Activated CD4-positive, alpha-beta memory T cell treated with anti-CD3 and anti-CD28 coated beads, Interleukin-2, amount 10 ng/mL, durations not matched to agents 7 days and 5 days (primary cell): ENCODE measurements around the gene SNX5. TPM values are rescaled to one million over a fixed set of nuclear protein-coding genes. Genes with fewer than 3 reads are reported as not detected.
A peak's percentile ranks its signal among the peaks of the same experiment; 100 is the strongest.

Experiments used
- CTCF ChIA-PET: fragments of 350-600 bp; sonication (Branson Sonifier 250); formaldehyde crosslinking; loops from one replicate; lab custom pipeline; 2021; ENCODE audit warnings: antibody characterized with exemption, inconsistent platforms; lab: Charles Lee
- POLR2A ChIA-PET: fragments of 350-600 bp; sonication (Branson Sonifier 250); formaldehyde crosslinking; loops from one replicate; lab custom pipeline; 2021; ENCODE audit warnings: antibody characterized with exemption; lab: Charles Lee
- DNase-seq: peaks from one replicate; pipeline ENCODE4 v3.0.0-alpha.2; 2020
- H3K27ac Mint-ChIP-seq: one replicate; pipeline ENCODE4 v1.8.0; 2021; ENCODE audit warnings: mild to moderate bottlenecking, mixed read lengths
- H3K27me3 Mint-ChIP-seq: one replicate; pipeline ENCODE4 v1.8.0; 2021; ENCODE audit warnings: mixed read lengths
- H3K36me3 Mint-ChIP-seq: one replicate; pipeline ENCODE4 v1.8.0; 2021; ENCODE audit warnings: low read depth, mixed read lengths
- H3K4me1 Mint-ChIP-seq: one replicate; pipeline ENCODE4 v1.8.0; 2021; ENCODE audit warnings: mixed read lengths
- H3K4me3 Mint-ChIP-seq: one replicate; pipeline ENCODE4 v1.8.0; 2021; ENCODE audit warnings: mild to moderate bottlenecking, mixed read lengths
- H3K9me3 Mint-ChIP-seq: one replicate; pipeline ENCODE4 v1.8.0; 2021; ENCODE audit warnings: mixed read lengths
- total RNA-seq, 2 experiments: library from RNA; stranded (reverse); gene quantifications; one replicate each; pipeline ENCODE4 v1.2.3, GENCODE V29; 2021

Gene SNX5
- total RNA-seq, 2 experiments from 2014 or later = 236 to 250 TPM

DNA sequence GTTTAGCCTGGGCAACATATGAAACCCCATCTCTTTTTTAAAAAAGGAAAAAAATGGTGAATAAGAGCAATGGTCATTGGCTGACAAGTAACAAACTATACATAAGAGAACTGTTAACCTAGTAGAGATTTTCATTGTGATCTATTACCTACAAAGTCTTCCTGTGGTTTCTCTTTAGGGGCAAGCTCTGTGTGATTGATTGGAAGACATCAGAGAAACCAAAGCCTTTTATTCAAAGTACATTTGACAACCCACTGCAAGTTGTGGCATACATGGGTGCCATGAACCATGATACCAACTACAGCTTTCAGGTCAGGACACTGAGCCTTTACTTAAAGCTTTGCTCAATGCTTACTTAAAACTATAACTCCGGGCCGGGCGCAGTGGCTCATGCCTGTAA, 19.4 kb upstream of the SNX5 start:
- Mint-ChIP-seq H3K27me3 (no peaks in the 10 kb centered on the region), H3K4me3 (no peak overlapping the region), H3K9me3 (no peaks in the 10 kb centered on the region), H3K36me3 (peaks cover 49% of the 10 kb centered on the region), H3K4me1 (peaks cover 36% of the 10 kb centered on the region), H3K27ac (no peak overlapping the region)
- no peak for DNase-seq
- POLR2A ChIA-PET = interaction anchor here (1.1 to 27.8 kb wide), 2 partner anchors 23 to 418 kb away, joined by 3 to 353 read pairs; partner anchors contain the start of genes DSTN, MGME1 and SNX5
- CTCF ChIA-PET = interaction anchor here (1.0 kb wide), 1 partner anchor 22 kb away, joined by 3 read pairs; no protein-coding TSS in a partner anchor

DNA sequence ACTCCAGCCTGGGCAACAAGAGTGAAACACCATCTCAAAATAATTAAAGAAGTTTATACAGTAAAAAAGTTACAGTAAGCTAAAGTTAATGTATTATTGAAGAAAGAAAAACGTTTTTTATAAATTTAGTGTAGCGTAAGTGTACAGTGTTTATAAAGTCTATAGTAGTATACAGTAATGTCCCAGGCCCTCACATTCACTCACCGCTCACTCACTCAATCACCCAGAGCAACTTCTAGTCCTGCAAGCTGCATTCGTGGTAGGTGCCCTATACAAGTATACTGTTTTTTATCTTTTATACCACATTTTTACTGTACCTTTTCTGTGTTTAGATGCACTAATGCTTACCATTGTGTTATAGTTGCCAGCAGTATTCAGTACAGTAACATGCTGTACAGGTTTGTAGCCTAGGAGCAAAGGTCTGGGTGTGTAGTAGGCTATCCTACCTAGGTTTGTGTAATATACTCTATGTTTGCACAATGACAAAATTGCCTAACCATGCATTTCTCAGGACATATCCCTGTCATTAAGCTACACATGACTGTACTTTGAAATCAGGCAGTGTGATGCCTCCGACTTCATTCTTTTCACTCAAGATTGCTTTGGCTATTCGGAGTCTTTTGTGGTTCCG, 16.9 kb upstream of the SNX5 start:
- peaks cover 23% of the 10 kb centered on the region for H3K4me1 Mint-ChIP-seq
- ChIA-PET CTCF (interaction anchor here (1.2 kb wide), 1 partner anchor 11 kb away, joined by 3 read pairs; no protein-coding TSS in a partner anchor), POLR2A (interaction anchor here (0.7 to 27.8 kb wide), 2 partner anchors 21 to 303 kb away, joined by 3 to 353 read pairs; partner anchors contain the start of genes MGME1, RRBP1 and SNX5)
- peaks cover 51% of the 10 kb centered on the region for H3K36me3 Mint-ChIP-seq
- no peak overlapping the region for H3K4me3 Mint-ChIP-seq
- H3K9me3 Mint-ChIP-seq = no peaks in the 10 kb centered on the region
- no peaks in the 10 kb centered on the region for H3K27me3 Mint-ChIP-seq
- no peak overlapping the region for H3K27ac Mint-ChIP-seq
- DNase-seq = no peak

- H3K4me1 Mint-ChIP-seq = peaks cover 46% of the 10 kb centered on the region
- no peak overlapping the region for H3K27ac Mint-ChIP-seq
- H3K9me3 Mint-ChIP-seq = no peaks in the 10 kb centered on the region
- no peak for DNase-seq
- peaks cover 69% of the 10 kb centered on the region for H3K36me3 Mint-ChIP-seq
- ChIA-PET CTCF (interaction anchor here (1.1 kb wide), 1 partner anchor 294 kb away, joined by 3 read pairs; the partner anchor contains the start of gene RRBP1), POLR2A (interaction anchor here (27.8 kb wide), 1 partner anchor 12 kb away, joined by 353 read pairs; the partner anchor contains the start of genes MGME1 and SNX5)
- H3K27me3 Mint-ChIP-seq = no peaks in the 10 kb centered on the region
- no peak overlapping the region for H3K4me3 Mint-ChIP-seq
Measured at GRCh38 chr20:17976305-17976704, 7.7 kb upstream of the SNX5 start.

GRCh38 chr20:17972121-17972520, 3.5 kb upstream of the SNX5 start:
- peaks cover 42% of the 10 kb centered on the region for H3K4me1 Mint-ChIP-seq
- no peaks in the 10 kb centered on the region for H3K9me3 Mint-ChIP-seq
- ChIA-PET CTCF (interaction anchor here (1.0 to 2.9 kb wide), 2 partner anchors 14 to 467 kb away, joined by 4 to 13 read pairs; no protein-coding TSS in a partner anchor), POLR2A (interaction anchor here (0.7 to 15.3 kb wide), 5 partner anchors 14 to 535 kb away, joined by 3 to 353 read pairs (median 39); partner anchors contain the start of gene RRBP1)
- no peaks in the 10 kb centered on the region for H3K27me3 Mint-ChIP-seq
- DNase-seq = no peak
- H3K36me3 Mint-ChIP-seq = peaks cover 77% of the 10 kb centered on the region
- H3K4me3 Mint-ChIP-seq = peak overlapping the region; percentile 97
- H3K27ac Mint-ChIP-seq = peak overlapping the region; percentile 98

GRCh38 chr20:17971300-17972013, 2.9 kb upstream of the SNX5 start:
- H3K4me1 Mint-ChIP-seq = peaks cover 41% of the 10 kb centered on the region
- ChIA-PET POLR2A (interaction anchor here (0.7 to 15.3 kb wide), 8 partner anchors 15 to 536 kb away, joined by 3 to 353 read pairs (median 12); partner anchors contain the start of gene RRBP1), CTCF (interaction anchor here (1.0 to 2.9 kb wide), 4 partner anchors 13 to 466 kb away, joined by 3 to 13 read pairs (median 4); partner anchors contain the start of gene BFSP1)
- no peak for DNase-seq
- H3K36me3 Mint-ChIP-seq = peaks cover 78% of the 10 kb centered on the region
- peak overlapping the region; percentile 97 for H3K4me3 Mint-ChIP-seq
- H3K27ac Mint-ChIP-seq = peak overlapping the region; percentile 98
- H3K27me3 Mint-ChIP-seq = no peaks in the 10 kb centered on the region
- no peaks in the 10 kb centered on the region for H3K9me3 Mint-ChIP-seq

- H3K4me1 Mint-ChIP-seq = peaks cover 33% of the 10 kb centered on the region
- peak; percentile 63 for DNase-seq
Measured at GRCh38 chr20:17969884-17970409, 1.4 kb upstream of the SNX5 start.

GRCh38 chr20:17969278-17969883, 787 bp upstream of the SNX5 start:
- H3K4me3 Mint-ChIP-seq = peak overlapping the region; percentile 97
- peak; percentile 63 for DNase-seq
- ChIA-PET CTCF (interaction anchor here (0.9 to 2.9 kb wide), 3 partner anchors 11 to 319 kb away, joined by 3 to 13 read pairs (median 3); partner anchors contain the start of gene ZNF133), POLR2A (interaction anchor here (0.9 to 15.3 kb wide), 18 partner anchors 15 to 538 kb away, joined by 3 to 353 read pairs (median 6); partner anchors contain the start of genes BFSP1, DSTN, RRBP1 and SEC23B)
- H3K36me3 Mint-ChIP-seq = peaks cover 81% of the 10 kb centered on the region
- peak overlapping the region; percentile 98 for H3K27ac Mint-ChIP-seq
- no peaks in the 10 kb centered on the region for H3K27me3 Mint-ChIP-seq
- H3K4me1 Mint-ChIP-seq = peaks cover 34% of the 10 kb centered on the region
- no peaks in the 10 kb centered on the region for H3K9me3 Mint-ChIP-seq

More at GRCh38 chr20:17969884-17970409, 1.4 kb upstream of the SNX5 start:
- CTCF ChIA-PET = interaction anchor here (0.9 to 2.9 kb wide), 3 partner anchors 12 to 319 kb away, joined by 3 to 13 read pairs (median 3); partner anchors contain the start of gene ZNF133
- Mint-ChIP-seq H3K4me3 (peak overlapping the region; percentile 97), H3K27me3 (no peaks in the 10 kb centered on the region), H3K9me3 (no peaks in the 10 kb centered on the region), H3K27ac (peak overlapping the region; percentile 98), H3K36me3 (peaks cover 80% of the 10 kb centered on the region)
- POLR2A ChIA-PET = interaction anchor here (0.9 to 15.3 kb wide), 15 partner anchors 16 to 537 kb away, joined by 3 to 353 read pairs (median 6); partner anchors contain the start of genes BFSP1, DSTN, RRBP1 and SEC23B

DNA sequence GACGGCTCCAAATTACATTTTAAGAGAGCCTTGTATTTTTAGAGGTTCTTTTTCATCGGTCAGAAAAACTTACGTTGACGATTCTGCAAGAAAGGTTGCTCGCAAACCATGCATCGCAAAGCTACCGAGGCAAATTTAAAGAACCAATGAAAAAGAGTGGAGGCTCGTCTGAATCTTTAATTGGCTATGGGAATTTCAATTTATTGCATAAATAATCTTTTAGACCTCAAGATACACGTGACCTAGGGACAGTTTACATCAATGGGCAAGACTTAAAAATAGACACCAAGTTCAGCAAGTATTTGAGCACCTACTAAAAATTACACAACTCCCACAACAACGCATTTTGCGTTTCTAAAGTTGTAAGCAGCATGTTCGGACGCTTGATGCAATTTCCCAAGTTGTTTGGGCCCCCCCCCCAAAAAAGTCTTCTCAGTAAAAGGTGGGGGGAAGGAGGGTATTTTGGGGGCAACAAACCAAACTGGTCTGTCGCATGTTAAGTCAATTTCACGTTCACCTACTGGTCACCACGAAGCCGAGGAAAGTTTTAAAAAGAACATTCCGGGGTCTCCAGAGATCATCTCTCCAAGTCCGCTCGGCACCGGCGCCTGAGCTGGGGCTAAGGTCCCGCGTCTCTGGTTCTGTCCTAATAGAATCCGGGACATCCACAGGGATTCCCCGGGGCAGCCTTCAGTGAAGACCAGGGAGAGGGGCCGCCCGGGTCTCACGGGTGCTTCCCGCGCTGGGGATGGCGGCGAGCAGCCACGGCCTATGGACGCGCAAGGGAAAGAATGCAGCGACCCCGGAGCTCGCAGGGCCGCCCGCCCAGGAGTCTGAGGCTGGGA, 851 bp downstream of the SNX5 start:
- Mint-ChIP-seq H3K27ac (peak overlapping the region; percentile 91), H3K36me3 (peaks cover 83% of the 10 kb centered on the region), H3K27me3 (no peaks in the 10 kb centered on the region), H3K4me1 (peaks cover 36% of the 10 kb centered on the region), H3K9me3 (no peaks in the 10 kb centered on the region), H3K4me3 (peak overlapping the region; percentile 97)
- no peak for DNase-seq
- ChIA-PET POLR2A (interaction anchor here (1.0 to 15.3 kb wide), 12 partner anchors 14 to 539 kb away, joined by 3 to 353 read pairs (median 18); partner anchors contain the start of genes BFSP1, DSTN, KAT14 and PET117), CTCF (interaction anchor here (0.8 to 3.0 kb wide), 9 partner anchors 11 to 463 kb away, joined by 3 to 12 read pairs (median 4); partner anchors contain the start of genes BFSP1 and RRBP1)

DNA sequence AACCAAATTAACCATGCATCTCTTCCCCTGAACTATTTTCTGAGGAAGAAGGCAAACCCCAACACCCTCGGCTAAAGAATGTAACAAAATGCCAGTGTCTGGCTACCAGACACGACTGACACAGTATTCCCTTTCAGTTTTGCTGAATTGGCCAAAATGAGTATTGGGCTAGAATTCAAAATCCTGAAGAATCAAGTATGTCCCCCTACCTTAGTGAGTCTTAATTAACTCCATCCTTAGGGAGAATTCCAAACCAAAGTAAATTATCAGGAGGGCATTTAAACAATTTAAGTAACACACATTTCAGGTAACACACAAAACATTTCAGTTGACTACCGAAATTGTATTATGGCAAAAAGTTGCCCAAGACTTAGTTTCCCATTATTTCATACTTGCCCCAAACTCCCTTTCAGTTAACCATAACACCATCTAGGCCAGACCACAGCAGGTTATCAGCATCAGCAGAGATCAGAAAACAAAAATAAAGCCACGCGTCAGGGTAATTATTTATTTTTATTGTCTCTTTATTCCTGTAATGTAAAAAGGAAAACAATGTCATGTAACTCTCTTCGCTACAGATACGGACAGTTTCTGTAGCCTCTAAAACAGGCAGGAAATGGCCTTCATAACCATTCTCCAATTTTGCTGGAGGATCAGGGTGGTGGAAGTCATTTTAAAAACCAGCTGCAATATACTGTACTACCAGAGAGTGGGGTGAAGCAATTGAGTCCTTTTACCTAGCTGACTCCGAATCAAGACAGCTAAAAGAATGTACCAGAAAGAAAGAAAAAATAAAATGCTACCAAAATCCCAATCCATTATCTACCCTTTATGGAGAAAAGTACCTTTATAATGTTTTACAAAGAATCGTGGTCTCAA, 1.9 kb downstream of the SNX5 start:
- CTCF ChIA-PET = interaction anchor here (0.7 to 3.0 kb wide), 14 partner anchors 10 to 494 kb away, joined by 3 to 12 read pairs (median 4); partner anchors contain the start of genes BFSP1 and RRBP1
- peaks cover 81% of the 10 kb centered on the region for H3K36me3 Mint-ChIP-seq
- no peaks in the 10 kb centered on the region for H3K27me3 Mint-ChIP-seq
- DNase-seq = no peak
- peaks cover 36% of the 10 kb centered on the region for H3K4me1 Mint-ChIP-seq
- H3K27ac Mint-ChIP-seq = peak overlapping the region; percentile 91
- H3K4me3 Mint-ChIP-seq = peak overlapping the region; percentile 97
- POLR2A ChIA-PET = interaction anchor here (0.8 to 15.3 kb wide), 15 partner anchors 13 to 540 kb away, joined by 3 to 353 read pairs (median 12); partner anchors contain the start of genes BFSP1, DSTN, KAT14 and PET117
- H3K9me3 Mint-ChIP-seq = no peaks in the 10 kb centered on the region

DNA sequence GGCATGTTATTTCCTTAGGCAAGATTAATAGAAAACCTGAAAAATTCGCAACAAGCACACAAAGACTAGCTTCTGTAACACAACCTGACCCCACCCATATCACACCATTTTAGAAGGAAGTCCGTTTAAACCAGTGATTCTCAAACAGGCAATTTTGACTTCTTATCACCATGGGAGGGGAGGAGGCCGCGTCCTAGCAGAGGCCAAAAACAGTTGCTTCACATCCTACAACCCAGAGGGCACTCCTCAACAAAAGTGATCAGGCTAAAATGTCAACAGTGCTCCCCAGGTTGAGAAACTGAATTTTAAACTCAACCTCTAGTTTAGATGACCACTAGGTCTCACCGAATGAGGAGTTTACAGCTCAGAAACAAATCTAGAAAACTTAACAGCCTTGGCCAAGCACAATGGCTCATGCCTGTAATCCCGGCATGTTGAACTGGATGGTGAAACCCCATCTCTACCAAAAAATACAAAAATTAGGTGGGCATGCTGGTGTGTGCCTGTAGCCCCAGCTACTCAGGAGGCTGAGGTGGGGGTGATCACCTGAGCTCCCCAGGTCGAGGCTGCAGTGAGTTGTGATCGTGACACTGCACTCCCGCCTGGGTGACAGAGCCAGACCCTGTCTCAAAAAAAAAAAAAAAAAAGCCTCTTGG, 3.4 kb downstream of the SNX5 start:
- DNase-seq = no peak
- Mint-ChIP-seq H3K4me1 (peaks cover 48% of the 10 kb centered on the region), H3K36me3 (peaks cover 80% of the 10 kb centered on the region), H3K27me3 (no peaks in the 10 kb centered on the region), H3K4me3 (peak overlapping the region; percentile 97), H3K27ac (peak overlapping the region; percentile 91), H3K9me3 (no peaks in the 10 kb centered on the region)
- POLR2A ChIA-PET = interaction anchor here (0.6 to 15.3 kb wide), 13 partner anchors 11 to 541 kb away, joined by 3 to 353 read pairs (median 12); partner anchors contain the start of genes BFSP1, DSTN, KAT14 and PET117
- CTCF ChIA-PET = interaction anchor here (0.6 to 3.0 kb wide), 11 partner anchors 10 to 460 kb away, joined by 3 to 13 read pairs (median 5); partner anchors contain the start of genes BFSP1 and RRBP1
